HCT116 (cell line): Measurements from ENCODE around the gene SYNE1.

Experiments
- CTCF ChIP-seq, 3 experiments: fragments of 200-600 bp in 1 of 3; sonication (generic) in 1 of 3; IDR thresholded peaks in 2 of 3; conservative IDR thresholded peaks in 1 of 3; 2 replicates each; pipeline ENCODE4 v1.5.1; 2012 to 2017; ENCODE audit warnings: low read depth in 2 of 3, low read length in 2 of 3, antibody characterized with exemption in 1 of 3, borderline replicate concordance in 1 of 3, control low read depth in 1 of 3, mild to moderate bottlenecking in 1 of 3, mixed read lengths in 1 of 3, mixed run types in 1 of 3, moderate library complexity in 1 of 3; ENCODE audit not compliant: insufficient read depth in 1 of 3
- ELF1 ChIP-seq: IDR thresholded peaks from 2 replicates; pipeline ENCODE4 v1.6.1; 2012; ENCODE audit warnings: low read depth, borderline replicate concordance
- EZH2 ChIP-seq: fragments of 200-600 bp; sonication (generic); IDR thresholded peaks from 2 replicates; pipeline ENCODE4 v1.6.1; 2017; ENCODE audit warnings: antibody characterized with exemption, mixed run types
- MAX ChIP-seq: IDR thresholded peaks from 2 replicates; pipeline ENCODE4 v1.6.1; 2012
- SP1 ChIP-seq: IDR thresholded peaks from 2 replicates; pipeline ENCODE4 v1.6.1; 2012; ENCODE audit warnings: low read depth
- SRF ChIP-seq: IDR thresholded peaks from 2 replicates; pipeline ENCODE4 v1.6.1; 2012; ENCODE audit warnings: low read depth
- YY1 ChIP-seq: IDR thresholded peaks from 2 replicates; pipeline ENCODE4 v1.6.1; 2011; ENCODE audit warnings: low read length, low read depth, moderate library complexity, mild to moderate bottlenecking; ENCODE audit not compliant: insufficient replicate concordance; ENCODE audit errors: extremely low read depth

GRCh38 chr6:152416652-152417051 is 220.5 kb downstream of the SYNE1 start:
- no peak for TF ChIP-seq MAX
- TF ChIP-seq SRF, result no peak
- no peak for TF ChIP-seq CTCF (IDR thresholded peaks at IDR 0.05 in 2 of 3, conservative IDR thresholded peaks at IDR 0.05 in 1 of 3; ENCODE audit: borderline replicate concordance in 1 of 3, insufficient read depth in 1 of 3, low read depth in 2 of 3, low read length in 2 of 3)
- no peak for TF ChIP-seq EZH2
- no peak for TF ChIP-seq YY1
- no peak for TF ChIP-seq ELF1
- no peak for TF ChIP-seq SP1
